ENCODE measurements around the gene GFAP. TPM values are rescaled to one million over a fixed set of nuclear protein-coding genes. Genes with fewer than 3 reads are reported as not detected.

The GFAP gene
- total RNA-seq, 1 experiment from 2014 or later: 1.2 TPM

GRCh38 chr17:44865931-44866330 lies 49.4 kb downstream of the GFAP start:
- Mint-ChIP-seq H3K4me1 (no peaks in the 10 kb centered on the region), H3K27me3 (ENCODE audit: low read depth) (no peaks in the 10 kb centered on the region), H3K9me3 (no peaks in the 10 kb centered on the region), H3K36me3 (ENCODE audit: insufficient read depth in 1 of 3, low read depth in 3 of 3) (peaks cover 37 to 86% (median 63%) of the 10 kb centered on the region in 3 experiments), H3K4me3 (no peak overlapping the region), H3K27ac (peak overlapping the region in 1 of 3 experiments; percentile 13; a peak in 1 of 7 replicates)
- Histone ChIP-seq H3K79me2 (ENCODE audit: insufficient read depth, low read length) (no peaks in the 10 kb centered on the region), H2BK20ac (ENCODE audit: low read depth, low read length, poor library complexity, severe bottlenecking) (no peak overlapping the region), H3K9ac (ENCODE audit: extremely low read depth, insufficient read length, low read length) (no peak overlapping the region), H4K91ac (ENCODE audit: insufficient read length, low read depth, low read length) (no peak overlapping the region), H3K27ac (ENCODE audit: insufficient read length, low read depth, low read length) (no peak overlapping the region), H2BK120ac (ENCODE audit: low read depth, low read length, poor library complexity, severe bottlenecking) (no peak overlapping the region), H3K18ac (ENCODE audit: insufficient read length, low read depth, low read length) (no peak overlapping the region), H3K56ac (ENCODE audit: insufficient read length, low read depth, low read length) (no peak overlapping the region), H3K27me3 (ENCODE audit: insufficient read depth, low read length) (no peaks in the 10 kb centered on the region), H3K4me1 (ENCODE audit: insufficient read depth, low read length) (no peaks in the 10 kb centered on the region), H2BK5ac (ENCODE audit: insufficient read length, low read length) (no peak overlapping the region), H2BK12ac (ENCODE audit: insufficient read length, low read depth, low read length) (no peak overlapping the region), H3K23me2 (ENCODE audit: insufficient read length, low read depth, low read length, poor library complexity, severe bottlenecking) (no peaks in the 10 kb centered on the region), H4K8ac (replicated peaks; ENCODE audit: insufficient read length, low read depth, low read length) (no peak overlapping the region), H3K4me2 (ENCODE audit: insufficient read depth, insufficient read length, low read length) (no peak overlapping the region), H4K5ac (ENCODE audit: insufficient read length, low read depth, low read length) (no peak overlapping the region), H3K9me3 (ENCODE audit: control insufficient read depth, low read depth, low read length) (no peaks in the 10 kb centered on the region), H3T11ph (ENCODE audit: low read length) (no peak overlapping the region), H3K4ac (ENCODE audit: low read depth, low read length) (no peak overlapping the region), H3K23ac (ENCODE audit: insufficient read length, low read depth, low read length) (no peak overlapping the region), H4K20me1 (ENCODE audit: control insufficient read depth, insufficient read depth, insufficient read length) (no peaks in the 10 kb centered on the region), H2AK5ac (ENCODE audit: insufficient read length, low read length) (no peak overlapping the region), H3K14ac (ENCODE audit: insufficient read depth, low read length) (no peak overlapping the region), H3K79me1 (ENCODE audit: insufficient read depth, low read depth, low read length, poor library complexity, severe bottlenecking) (no peaks in the 10 kb centered on the region), H2AFZ (ENCODE audit: low read length) (no peak overlapping the region), H2BK15ac (ENCODE audit: low read depth, low read length) (no peak overlapping the region)
- no CpG with 5 or more reads among the region's 6 CpGs for WGBS (ENCODE audit: extremely low coverage, insufficient read length, low lambda C conversion rate)
- DNase-seq: no peak
- no peak for TF ChIP-seq CTCF (conservative IDR thresholded peaks at IDR 0.05)
